GM19025 (cell line): ENCODE data around the gene ERC2.

Experiments used
- ATAC-seq: cut with Tn5 transposase; IDR thresholded peaks from one replicate; pipeline ENCODE4 v1.9.1; 2021; ENCODE audit warnings: mild to moderate bottlenecking, low read depth, moderate library complexity; ENCODE audit not compliant: unreplicated experiment

The ERC2 gene

GRCh38 chr3:55675478-55675877 is 792.8 kb downstream of the ERC2 start:
- peak; percentile 97 for ATAC-seq

GRCh38 chr3:55673764-55674163 is 794.5 kb downstream of the ERC2 start:
- ATAC-seq: no peak

- no peak for ATAC-seq
These were observed 799.1 kb downstream of the ERC2 start for GRCh38 chr3:55669133-55669532.

GRCh38 chr3:55668359-55668758 is 799.9 kb downstream of the ERC2 start:
- ATAC-seq: no peak

GRCh38 chr3:55664387-55664786 is 803.9 kb downstream of the ERC2 start:
- ATAC-seq: no peak

- no peak for ATAC-seq
These were observed 805.6 kb downstream of the ERC2 start for GRCh38 chr3:55662683-55663082.

GRCh38 chr3:55661571-55661970 is 806.7 kb downstream of the ERC2 start:
- no peak for ATAC-seq

- ATAC-seq: no peak
These were observed 807.1 kb downstream of the ERC2 start for GRCh38 chr3:55661141-55661540.

- ATAC-seq: no peak
These were observed 807.6 kb downstream of the ERC2 start for GRCh38 chr3:55660642-55661041.

GRCh38 chr3:55659701-55660100 is 808.6 kb downstream of the ERC2 start:
- ATAC-seq: no peak

GRCh38 chr3:55658690-55659562 is 809.3 kb downstream of the ERC2 start:
- ATAC-seq: peak; percentile 47

GRCh38 chr3:55658270-55658669 is 810.0 kb downstream of the ERC2 start:
- ATAC-seq: peak; percentile 1

GRCh38 chr3:55655544-55655943 is 812.7 kb downstream of the ERC2 start:
- no peak for ATAC-seq

GRCh38 chr3:55654123-55654760 is 814.0 kb downstream of the ERC2 start:
- peak; percentile 74 for ATAC-seq

- no peak for ATAC-seq
These were observed 817.3 kb downstream of the ERC2 start for GRCh38 chr3:55651011-55651410.

GRCh38 chr3:55650011-55650410 is 818.3 kb downstream of the ERC2 start:
- ATAC-seq: no peak

GRCh38 chr3:55649554-55649953 is 818.7 kb downstream of the ERC2 start:
- ATAC-seq: no peak

- no peak for ATAC-seq
These were observed 819.5 kb downstream of the ERC2 start for GRCh38 chr3:55648591-55649318.

- ATAC-seq: no peak
These were observed 820.6 kb downstream of the ERC2 start for GRCh38 chr3:55647670-55648069.

GRCh38 chr3:55647063-55647462 is 821.2 kb downstream of the ERC2 start:
- ATAC-seq: no peak

GRCh38 chr3:55646121-55646520 is 822.1 kb downstream of the ERC2 start:
- no peak for ATAC-seq
